H1 (cell line): Measurements from ENCODE around the gene SURF4. TPM values are rescaled to one million over a fixed set of nuclear protein-coding genes. Genes with fewer than 3 reads are reported as not detected.

Experiments used
- CTCF ChIA-PET: fragments of 300-600 bp; sonication (Branson Sonifier 250); formaldehyde crosslinking; loops from one replicate; lab custom pipeline; 2021; ENCODE audit not compliant: partially characterized antibody; lab: Charles Lee
- POLR2A ChIA-PET: fragments of 300-600 bp; sonication (Branson Sonifier 250); formaldehyde crosslinking; loops from one replicate; lab custom pipeline; 2021; ENCODE audit warnings: inconsistent platforms; ENCODE audit not compliant: partially characterized antibody; lab: Charles Lee
- DNase-seq, 2 experiments: peaks; one replicate each; pipeline versions ENCODE4 v3.0.0 to v3.0.0-alpha.2; 2010 to 2022; ENCODE audit warnings: low spot score in 2 of 2, low read depth in 1 of 2, mixed read lengths in 1 of 2
- FAIRE-seq: peaks from 2 replicates; lab custom pipeline; 2011; peaks lifted over from hg19 to GRCh38; lab: Jason Lieb, UNC
- H2AFZ ChIP-seq: 2 replicates; pipeline ENCODE4 v1.8.1; 2012; ENCODE audit warnings: low read length, inconsistent platforms
- H2AK5ac ChIP-seq: 2 replicates; pipeline ENCODE4 v1.6.1; 2013; ENCODE audit warnings: low read depth, low read length
- H2BK120ac ChIP-seq: replicated peaks from 2 replicates; pipeline ENCODE3; 2013; ENCODE audit warnings: low read depth, low read length, inconsistent platforms
- H2BK12ac ChIP-seq: 2 replicates; pipeline ENCODE4 v1.6.1; 2013; ENCODE audit warnings: low read depth, low read length
- H2BK15ac ChIP-seq: 2 replicates; pipeline ENCODE4 v1.6.1; 2013; ENCODE audit warnings: low read length
- H2BK20ac ChIP-seq: 2 replicates; pipeline ENCODE4 v1.6.1; 2013; ENCODE audit warnings: low read length
- H2BK5ac ChIP-seq: 2 replicates; pipeline ENCODE4 v1.6.1; 2013; ENCODE audit warnings: low read depth, low read length
- H3K14ac ChIP-seq: 2 replicates; pipeline ENCODE4 v1.6.1; 2013; ENCODE audit warnings: inconsistent platforms; ENCODE audit not compliant: insufficient read length
- H3K18ac ChIP-seq: 2 replicates; pipeline ENCODE4 v1.6.1; 2013; ENCODE audit warnings: low read length; ENCODE audit errors: extremely low read depth
- H3K23ac ChIP-seq: 2 replicates; pipeline ENCODE4 v1.6.1; 2013; ENCODE audit warnings: inconsistent platforms; ENCODE audit not compliant: insufficient read length
- H3K23me2 ChIP-seq: 2 replicates; pipeline ENCODE4 v1.6.1; 2013; ENCODE audit warnings: low read depth, low read length
- H3K27ac ChIP-seq: 2 replicates; pipeline ENCODE4 v1.6.1; 2011; ENCODE audit warnings: low read depth, low read length, inconsistent platforms
- H3K27me3 ChIP-seq, 4 experiments: replicated peaks in 1 of 4; 1 replicate in 1 of 4; 2 replicates in 3 of 4; pipeline versions ENCODE4 v1.6.1 to v1.8.1; 2011 to 2013; ENCODE audit warnings: low read length in 3 of 4, mild to moderate bottlenecking in 3 of 4, inconsistent platforms in 2 of 4, mixed read lengths in 2 of 4, moderate library complexity in 1 of 4; ENCODE audit not compliant: control insufficient read depth in 3 of 4, insufficient read depth in 3 of 4; ENCODE audit errors: extremely low read depth in 1 of 4
- H3K36me3 ChIP-seq, 4 experiments: 2 replicates each; pipeline versions ENCODE4 v1.6.1 to v1.8.1; 2011 to 2013; ENCODE audit warnings: mild to moderate bottlenecking in 4 of 4, low read length in 3 of 4, moderate library complexity in 2 of 4, control low read depth in 1 of 4, inconsistent platforms in 1 of 4; ENCODE audit not compliant: insufficient read depth in 4 of 4, control insufficient read depth in 2 of 4
- H3K4ac ChIP-seq: replicated peaks from 2 replicates; pipeline ENCODE3; 2013; ENCODE audit warnings: low read length, low read depth, mixed read lengths, inconsistent platforms; ENCODE audit not compliant: insufficient read length
- H3K4me1 ChIP-seq, 4 experiments: replicated peaks in 1 of 4; 1 replicate in 1 of 4; 2 replicates in 3 of 4; pipeline versions ENCODE4 v1.6.1 to v1.8.1; 2011 to 2013; ENCODE audit warnings: low read length in 3 of 4, inconsistent platforms in 2 of 4, mixed read lengths in 1 of 4; ENCODE audit not compliant: insufficient read depth in 4 of 4, control insufficient read depth in 3 of 4
- H3K4me2 ChIP-seq, 2 experiments: 2 replicates each; pipeline versions ENCODE4 v1.6.1 to v1.8.1; 2011 to 2013; ENCODE audit warnings: low read depth in 2 of 2, low read length in 2 of 2, control low read depth in 1 of 2, inconsistent platforms in 1 of 2, mild to moderate bottlenecking in 1 of 2; ENCODE audit not compliant: insufficient read depth in 1 of 2
- H3K4me3 ChIP-seq, 4 experiments: fragments of 200-600, 300-600 bp in 1 of 4; sonication (generic), shearing (Covaris generic), sonication (Bioruptor Twin) in 1 of 4; 2 replicates each; pipeline versions ENCODE4 v1.5.1 to v1.8.1; 2011 to 2016; ENCODE audit warnings: low read length in 4 of 4, low read depth in 3 of 4, control low read depth in 2 of 4, inconsistent platforms in 2 of 4, mild to moderate bottlenecking in 2 of 4, mixed read lengths in 1 of 4, moderate library complexity in 1 of 4; ENCODE audit not compliant: insufficient read depth in 2 of 4; ENCODE audit errors: extremely low read depth in 1 of 4
- H3K56ac ChIP-seq: replicated peaks from 2 replicates; pipeline ENCODE3; 2013; ENCODE audit warnings: low read depth, mild to moderate bottlenecking, mixed read lengths, low read length, inconsistent platforms; ENCODE audit not compliant: insufficient read length
- H3K79me1 ChIP-seq: 2 replicates; pipeline ENCODE4 v1.6.1; 2013; ENCODE audit warnings: low read depth, low read length, control low read depth
- H3K79me2 ChIP-seq, 2 experiments: 2 replicates each; pipeline versions ENCODE4 v1.6.1 to v1.8.1; 2012 to 2013; ENCODE audit warnings: low read length in 2 of 2, mild to moderate bottlenecking in 2 of 2, inconsistent platforms in 1 of 2; ENCODE audit not compliant: insufficient read depth in 2 of 2, control insufficient read depth in 1 of 2
- H3K9ac ChIP-seq, 4 experiments: replicated peaks in 1 of 4; 1 replicate in 1 of 4; 2 replicates in 3 of 4; pipeline versions ENCODE4 v1.6.1 to v1.8.1; 2011 to 2013; ENCODE audit warnings: low read depth in 3 of 4, low read length in 3 of 4, control low read depth in 2 of 4, mild to moderate bottlenecking in 2 of 4, moderate library complexity in 2 of 4, inconsistent platforms in 1 of 4; ENCODE audit errors: extremely low read depth in 1 of 4
- H3K9me3 ChIP-seq, 2 experiments: 2 replicates each; pipeline versions ENCODE4 v1.6.1 to v1.8.1; 2012 to 2013; ENCODE audit warnings: mild to moderate bottlenecking in 2 of 2, moderate library complexity in 2 of 2, control low read depth in 1 of 2, inconsistent platforms in 1 of 2, low read depth in 1 of 2, low read length in 1 of 2, mixed read lengths in 1 of 2; ENCODE audit not compliant: insufficient read depth in 2 of 2
- H4K20me1 ChIP-seq, 2 experiments: replicated peaks in 1 of 2; 2 replicates each; pipeline versions ENCODE3 to v1.8.1; 2011 to 2013; ENCODE audit warnings: inconsistent platforms in 2 of 2, low read length in 2 of 2, mild to moderate bottlenecking in 1 of 2; ENCODE audit not compliant: insufficient read depth in 2 of 2, control insufficient read depth in 1 of 2
- H4K5ac ChIP-seq: 2 replicates; pipeline ENCODE4 v1.6.1; 2013; ENCODE audit warnings: low read length, low read depth, mixed read lengths, inconsistent platforms; ENCODE audit not compliant: insufficient read length
- H4K8ac ChIP-seq: 2 replicates; pipeline ENCODE4 v1.8.0; 2013; ENCODE audit warnings: mild to moderate bottlenecking, moderate library complexity, low read length, inconsistent platforms; ENCODE audit not compliant: insufficient read depth; ENCODE audit errors: extremely low read depth
- H4K91ac ChIP-seq: replicated peaks from 2 replicates; pipeline ENCODE3; 2013; ENCODE audit warnings: low read length, mixed read lengths, inconsistent platforms; ENCODE audit not compliant: insufficient read length
- CTBP2 ChIP-seq: IDR thresholded peaks from 2 replicates; pipeline ENCODE4 v1.7.0; 2011; ENCODE audit warnings: borderline replicate concordance, mild to moderate bottlenecking, moderate library complexity, mixed read lengths, low read length; ENCODE audit not compliant: insufficient read depth, insufficient read length
- CTCF ChIP-seq, 3 experiments: IDR thresholded peaks; 1 replicate in 2 of 3; 2 replicates in 1 of 3; pipeline versions ENCODE4 v1.5.1 to v1.6.1; 2011; ENCODE audit warnings: low read length in 3 of 3, mild to moderate bottlenecking in 3 of 3, inconsistent platforms in 2 of 3, low read depth in 1 of 3, moderate library complexity in 1 of 3; ENCODE audit not compliant: insufficient read depth in 1 of 3; ENCODE audit errors: control extremely low read depth in 1 of 3
- KDM5A ChIP-seq: fragments of 200-600 bp; IDR thresholded peaks from 2 replicates; pipeline ENCODE4 v1.7.1; 2012; ENCODE audit warnings: mild to moderate bottlenecking, low read length, inconsistent platforms, mixed read lengths
- MAX ChIP-seq: IDR thresholded peaks from 2 replicates; pipeline ENCODE4 v1.6.1; 2012; ENCODE audit warnings: inconsistent platforms
- SIRT6 ChIP-seq: IDR thresholded peaks from one replicate; pipeline ENCODE4 v1.7.1; 2012; ENCODE audit warnings: low read length, inconsistent platforms
- SRF ChIP-seq: IDR thresholded peaks from 2 replicates; pipeline ENCODE4 v1.6.1; 2011; ENCODE audit warnings: mild to moderate bottlenecking, low read depth, low read length, moderate library complexity
- TBP ChIP-seq: IDR thresholded peaks from 2 replicates; pipeline ENCODE4 v1.6.1; 2011; ENCODE audit warnings: low read depth, low read length, improper control_type of control experiment
- WGBS, 2 experiments: shearing (Covaris generic) in 1 of 2; methylation state at CpG; one replicate each; pipeline versions ENCODE4 v1.1.6 to v1.1.7; 2013 to 2015; ENCODE audit warnings: low lambda C conversion rate in 2 of 2, mixed read lengths in 2 of 2, inconsistent platforms in 1 of 2, low coverage in 1 of 2, missing lambda C conversion rate in 1 of 2; ENCODE audit not compliant: insufficient replicate concordance in 2 of 2, insufficient coverage in 1 of 2, insufficient read length in 1 of 2; ENCODE audit errors: extremely low coverage in 1 of 2, missing lambda C conversion rate in 1 of 2; 5-methylcytosine and 5-hydroxymethylcytosine counted together
- polyA plus RNA-seq, 7 experiments: library from polyadenylated mRNA; depleted of rRNA in 3 of 7; stranded (reverse) in 5 of 7; unstranded in 2 of 7; fragments of >200 nt in 5 of 7; fragments of 200-250 nt in 2 of 7; gene quantifications; 1 replicate in 5 of 7; 2 replicates in 1 of 7; 4 replicates in 1 of 7; pipeline versions ENCODE4 v1.2.1 to v1.2.3, GENCODE V29; 2011 to 2013; ENCODE audit warnings: missing spikeins in 2 of 7, mixed read lengths in 2 of 7
- total RNA-seq: library from RNA; stranded (reverse); fragmentation: NEBNext Ultra II Directional; extraction: Animal tissue kit (Norgen Biotek cat#: 25700); gene quantifications from 2 replicates; pipeline ENCODE4 v1.2.1, GENCODE V29; 2021

Gene SURF4
- total and polyA plus RNA-seq, 2 of the 8 experiments (the other 6 are each of a cell fraction or from before 2014, with no cell fraction given) = 176 to 182 TPM

- ChIA-PET CTCF (interaction anchor here (1.3 to 2.5 kb wide), 2 partner anchors 114 to 135 kb away, joined by 3 to 16 read pairs; no protein-coding TSS in a partner anchor), POLR2A (no interaction called here)
- Histone ChIP-seq H3K79me2 (no peaks in the 10 kb centered on the region), H2BK120ac (no peak overlapping the region), H3K4ac (no peak overlapping the region), H3K4me1 (no peaks in the 10 kb centered on the region), H2BK15ac (no peak overlapping the region), H2AK5ac (no peak overlapping the region), H3K36me3 (no peaks in the 10 kb centered on the region), H3K9me3 (peaks cover 10 to 16% of the 10 kb centered on the region in 2 experiments), H3K9ac (no peak overlapping the region), H4K20me1 (no peaks in the 10 kb centered on the region), H4K5ac (no peak overlapping the region), H3K14ac (no peak overlapping the region), H3K23me2 (no peaks in the 10 kb centered on the region), H3K27me3 (no peaks in the 10 kb centered on the region), H2BK12ac (no peak overlapping the region), H3K4me3 (no peak overlapping the region), H4K91ac (no peak overlapping the region), H3K79me1 (no peaks in the 10 kb centered on the region), H2BK20ac (no peak overlapping the region), H2BK5ac (no peak overlapping the region), H3K18ac (no peak overlapping the region), H3K27ac (no peak overlapping the region), H3K23ac (no peak overlapping the region), H2AFZ (no peak overlapping the region), H3K4me2 (no peak overlapping the region), H4K8ac (no peak overlapping the region), H3K56ac (no peak overlapping the region)
- no peak for FAIRE-seq
- WGBS, 2 experiments = 87% methylated on average over 12 of the region's 13 CpGs; no CpG with 5 or more reads in 1 of the 2 experiments
- DNase-seq = no peak
- no peak for TF ChIP-seq CTBP2
- no peak for TF ChIP-seq SRF
- TF ChIP-seq CTCF (IDR thresholded peaks at IDR 0.05; ENCODE audit: control extremely low read depth in 1 of 3, insufficient read depth in 1 of 3, low read depth in 1 of 3, low read length in 3 of 3) = no peak
- TF ChIP-seq MAX = no peak
- TF ChIP-seq KDM5A = no peak
- no peak for TF ChIP-seq TBP
- no peak for TF ChIP-seq SIRT6
Observed at GRCh38 chr9:133321411-133321935, 54.4 kb downstream of the SURF4 start.
